VCaP (cell line): ENCODE results near the gene NAA35.

Source experiments
- H3K27ac ChIP-seq: fragments of 450-650 bp; 2 replicates; pipeline ENCODE4 v1.5.1; 2017
- CTCF ChIP-seq: fragments of 450-650 bp; conservative IDR thresholded peaks from 2 replicates; pipeline ENCODE4 v1.5.1; 2017; ENCODE audit warnings: mild to moderate bottlenecking, moderate library complexity

The NAA35 gene

GRCh38 chr9:85904975-85905374 lies 36.0 kb upstream of the NAA35 start:
- TF ChIP-seq CTCF, result no peak
- H3K27ac ChIP-seq, result no peak overlapping the region

GRCh38 chr9:85905957-85906356 lies 35.0 kb upstream of the NAA35 start:
- TF ChIP-seq CTCF, result no peak
- H3K27ac ChIP-seq, result no peak overlapping the region

- no peak overlapping the region for H3K27ac ChIP-seq
- no peak for TF ChIP-seq CTCF
Measured at GRCh38 chr9:85909390-85909789, 31.6 kb upstream of the NAA35 start.

- no peak for TF ChIP-seq CTCF
- H3K27ac ChIP-seq, result no peak overlapping the region
Measured at GRCh38 chr9:85914108-85914507, 26.8 kb upstream of the NAA35 start.

- H3K27ac ChIP-seq, result no peak overlapping the region
- TF ChIP-seq CTCF, result no peak
Measured at GRCh38 chr9:85917756-85918155, 23.2 kb upstream of the NAA35 start.

- no peak for TF ChIP-seq CTCF
- H3K27ac ChIP-seq, result no peak overlapping the region
Measured at GRCh38 chr9:85925493-85925892, 15.5 kb upstream of the NAA35 start.

- no peak for TF ChIP-seq CTCF
- H3K27ac ChIP-seq, result peak overlapping the region; percentile 61
Measured at GRCh38 chr9:85927076-85927475, 13.9 kb upstream of the NAA35 start.

GRCh38 chr9:85931495-85931894 lies 9.5 kb upstream of the NAA35 start:
- no peak for TF ChIP-seq CTCF
- no peak overlapping the region for H3K27ac ChIP-seq

- peak overlapping the region; percentile 85 for H3K27ac ChIP-seq
Measured at GRCh38 chr9:85935950-85936349, 5.0 kb upstream of the NAA35 start.
